Dendritic cell treated with granulocyte-macrophage colony-stimulating factor and Interleukin-4, amounts not matched to agents 40 ng/mL and 50 ng/mL, for 4 days (primary cell): ENCODE results near the gene GINS2.

Experiments
- H3K27ac Mint-ChIP-seq: one replicate; pipeline ENCODE4 v1.8.0; 2022; ENCODE audit warnings: mild to moderate bottlenecking, mixed read lengths
- H3K27me3 Mint-ChIP-seq: one replicate; pipeline ENCODE4 v1.8.0; 2022; ENCODE audit warnings: mild to moderate bottlenecking, mixed read lengths
- H3K36me3 Mint-ChIP-seq: one replicate; pipeline ENCODE4 v1.8.0; 2022; ENCODE audit warnings: low read depth, mixed read lengths
- H3K4me1 Mint-ChIP-seq: one replicate; pipeline ENCODE4 v1.8.0; 2022; ENCODE audit warnings: low read depth, mixed read lengths
- H3K4me3 Mint-ChIP-seq: one replicate; pipeline ENCODE4 v1.8.0; 2022; ENCODE audit warnings: mild to moderate bottlenecking, moderate library complexity, mixed read lengths
- H3K9me3 Mint-ChIP-seq: one replicate; pipeline ENCODE4 v1.8.0; 2022; ENCODE audit warnings: mixed read lengths
- intact Hi-C: fragments of 100-400 bp; cut with micrococcal nuclease; formaldehyde crosslinking; loops from one replicate; pipeline ENCODE4 v1.15.0; 2022

GINS2 gene

GRCh38 chr16:85627526-85628264 lies 61.1 kb downstream of the GINS2 start:
- peaks cover 54% of the 10 kb centered on the region for H3K4me1 Mint-ChIP-seq

GRCh38 chr16:85627089-85627488 lies 61.7 kb downstream of the GINS2 start:
- H3K4me1 Mint-ChIP-seq, result peaks cover 60% of the 10 kb centered on the region
- no peak overlapping the region for H3K4me3 Mint-ChIP-seq
- no peaks in the 10 kb centered on the region for H3K27me3 Mint-ChIP-seq
- intact Hi-C loops, result no loop called here
- peaks cover 19% of the 10 kb centered on the region for H3K9me3 Mint-ChIP-seq
- no peak overlapping the region for H3K27ac Mint-ChIP-seq
- H3K36me3 Mint-ChIP-seq, result peaks cover 93% of the 10 kb centered on the region

More at GRCh38 chr16:85627526-85628264, 61.1 kb downstream of the GINS2 start:
- Mint-ChIP-seq H3K4me3 (no peak overlapping the region), H3K27me3 (no peaks in the 10 kb centered on the region), H3K27ac (no peak overlapping the region), H3K36me3 (peaks cover 93% of the 10 kb centered on the region), H3K9me3 (peaks cover 19% of the 10 kb centered on the region)
- intact Hi-C loops, result no loop called here
